Endothelial cell of umbilical vein (primary cell): ENCODE measurements around the gene SLC22A4. TPM values are rescaled to one million over a fixed set of nuclear protein-coding genes. Genes with fewer than 3 reads are reported as not detected.

ENCODE experiments used
- BruUV-seq: library from RNA; stranded (reverse); fragments of 400-500 nt; replicated peaks from 2 replicates; lab custom pipeline; 2021; lab: Mats Ljungman, UMichigan
- CTCF ChIA-PET: fragments of 300-600, 350-600 bp; sonication (Branson Sonifier 250); formaldehyde crosslinking; loops from one replicate; lab custom pipeline; 2021; ENCODE audit warnings: antibody characterized with exemption, inconsistent platforms; lab: Charles Lee
- POLR2A ChIA-PET: fragments of 300-600, 350-600 bp; sonication (Branson Sonifier 250); formaldehyde crosslinking; loops from one replicate; lab custom pipeline; 2021; ENCODE audit warnings: antibody characterized with exemption, inconsistent platforms; lab: Charles Lee
- DNase-seq: peaks from one replicate; pipeline ENCODE4 v3.0.0-alpha.2; 2011; ENCODE audit warnings: low read depth, low spot score
- FAIRE-seq: peaks from 2 replicates; lab custom pipeline; 2011; peaks lifted over from hg19 to GRCh38; lab: Jason Lieb, UNC
- H2AFZ ChIP-seq: 2 replicates; pipeline ENCODE4 v1.6.0; 2012; ENCODE audit warnings: low read depth, low read length, control low read depth, inconsistent platforms
- H3K27ac ChIP-seq: 2 replicates; pipeline ENCODE4 v1.5.1; 2011; ENCODE audit warnings: low read depth, mild to moderate bottlenecking, control low read depth, low read length, moderate library complexity; ENCODE audit not compliant: insufficient read depth
- H3K27me3 ChIP-seq, 2 experiments: 2 replicates each; pipeline versions ENCODE4 v1.6.0 to v1.6.1; 2011; ENCODE audit warnings: low read length in 2 of 2, mixed read lengths in 1 of 2; ENCODE audit not compliant: control insufficient read depth in 2 of 2, insufficient read depth in 2 of 2
- H3K36me3 ChIP-seq, 2 experiments: 2 replicates in 1 of 2; 3 replicates in 1 of 2; pipeline ENCODE4 v1.5.1; 2011; ENCODE audit warnings: low read length in 2 of 2, mild to moderate bottlenecking in 1 of 2, moderate library complexity in 1 of 2; ENCODE audit not compliant: control insufficient read depth in 2 of 2, insufficient read depth in 2 of 2; ENCODE audit errors: extremely low read depth in 1 of 2
- H3K4me1 ChIP-seq: 3 replicates; pipeline ENCODE4 v1.5.1; 2011; ENCODE audit warnings: mild to moderate bottlenecking, low read length; ENCODE audit not compliant: control insufficient read depth, insufficient read depth; ENCODE audit errors: extremely low read depth
- H3K4me2 ChIP-seq: 2 replicates; pipeline ENCODE4 v1.6.1; 2011; ENCODE audit warnings: low read length, control low read depth, mixed read lengths; ENCODE audit not compliant: insufficient read depth
- H3K4me3 ChIP-seq, 3 experiments: fragments of 200-600 bp in 1 of 3; sonication (generic), shearing (Covaris generic) in 1 of 3; replicated peaks in 1 of 3; 2 replicates each; pipeline ENCODE4 v1.5.1; 2011 to 2016; ENCODE audit warnings: control low read depth in 3 of 3, low read length in 3 of 3, mild to moderate bottlenecking in 2 of 3, inconsistent platforms in 1 of 3, low read depth in 1 of 3, moderate library complexity in 1 of 3; ENCODE audit not compliant: insufficient read depth in 1 of 3
- H3K79me2 ChIP-seq: 2 replicates; pipeline ENCODE4 v1.6.0; 2012; ENCODE audit warnings: low read length, inconsistent platforms; ENCODE audit not compliant: control insufficient read depth, insufficient read depth
- H3K9ac ChIP-seq: replicated peaks from 2 replicates; pipeline ENCODE3; 2011; ENCODE audit warnings: low read length, control low read depth; ENCODE audit not compliant: insufficient read depth; ENCODE audit errors: extremely low read depth
- H3K9me1 ChIP-seq: replicated peaks from 3 replicates; pipeline ENCODE4 v1.6.0; 2011; ENCODE audit warnings: mild to moderate bottlenecking, low read length; ENCODE audit not compliant: control insufficient read depth, insufficient read depth; ENCODE audit errors: extremely low read depth
- H3K9me3 ChIP-seq: replicated peaks from 2 replicates; pipeline ENCODE4 v1.5.1; 2012; ENCODE audit warnings: low read length, inconsistent platforms; ENCODE audit not compliant: control insufficient read depth, insufficient read depth
- H4K20me1 ChIP-seq: replicated peaks from 2 replicates; pipeline ENCODE3; 2011; ENCODE audit warnings: mild to moderate bottlenecking, low read length; ENCODE audit not compliant: control insufficient read depth, insufficient read depth; ENCODE audit errors: extremely low read depth
- EZH2 ChIP-seq: IDR thresholded peaks from 2 replicates; pipeline ENCODE4 v1.6.1; 2012; ENCODE audit warnings: borderline replicate concordance, low read depth, mild to moderate bottlenecking, moderate library complexity, low read length, inconsistent platforms; ENCODE audit not compliant: severe bottlenecking
- FOS ChIP-seq: IDR thresholded peaks from 2 replicates; pipeline ENCODE4 v1.6.1; 2011; ENCODE audit warnings: mild to moderate bottlenecking, low read length, moderate library complexity, borderline replicate concordance; ENCODE audit not compliant: insufficient read depth
- GATA2 ChIP-seq: IDR thresholded peaks from 2 replicates; pipeline ENCODE4 v1.7.0; 2011; ENCODE audit warnings: low read depth, mild to moderate bottlenecking, moderate library complexity, mixed read lengths, low read length; ENCODE audit not compliant: insufficient read length, insufficient read depth
- MYC ChIP-seq: IDR thresholded peaks from one replicate; pipeline ENCODE4 v1.6.1; 2011; ENCODE audit warnings: mild to moderate bottlenecking, low read depth, low read length
- POLR2A ChIP-seq: IDR thresholded peaks from 2 replicates; pipeline ENCODE4 v1.6.1; 2012; ENCODE audit warnings: low read depth, mild to moderate bottlenecking, control low read depth, low read length
- dilution Hi-C: fragments of 300-500 bp; cut with MboI; formaldehyde crosslinking; loops from one replicate; pipeline ENCODE4 v1.15.0; 2019; ENCODE audit warnings: low sequenced_read_pairs; ENCODE audit not compliant: extremely low pct_ligation_motif_present
- intact Hi-C: fragments of 100-400 bp; cut with micrococcal nuclease; formaldehyde crosslinking; loops from one replicate; pipeline ENCODE4 v1.10.0; 2022
- polyA plus RNA-seq, 4 experiments: library from polyadenylated mRNA; depleted of rRNA in 3 of 4; stranded (reverse) in 3 of 4; unstranded in 1 of 4; fragments of >200 nt; gene quantifications; 2 replicates each; pipeline versions ENCODE4 v1.2.1 to v1.2.3, GENCODE V29; 2011 to 2012; ENCODE audit warnings: missing spikeins in 1 of 4
- total RNA-seq: library from RNA; stranded (reverse); gene quantifications from 2 replicates; pipeline ENCODE4 v1.2.3, GENCODE V29; 2021
- TF ChIP-seq, protein P1 (sequence below), 2 donors: IDR thresholded peaks; 1 replicate in 1 of 2; 2 replicates in 1 of 2; pipeline ENCODE4 v1.5.1; 2011; ENCODE audit warnings: low read length in 2 of 2, mild to moderate bottlenecking in 2 of 2, moderate library complexity in 2 of 2, control low read depth in 1 of 2, inconsistent platforms in 1 of 2, low read depth in 1 of 2; ENCODE audit not compliant: insufficient read depth in 1 of 2; ENCODE audit errors: extremely low read depth in 1 of 2
- TF ChIP-seq, protein P2 (sequence below): IDR thresholded peaks from 2 replicates; pipeline ENCODE4 v1.6.1; 2011; ENCODE audit not compliant: insufficient read depth, insufficient read length

SLC22A4 gene
- total and polyA plus RNA-seq, 2 donors (not counting 3 experiments of a cell fraction or from before 2014, with no cell fraction given): 4.9 to 6.9 TPM

DNA sequence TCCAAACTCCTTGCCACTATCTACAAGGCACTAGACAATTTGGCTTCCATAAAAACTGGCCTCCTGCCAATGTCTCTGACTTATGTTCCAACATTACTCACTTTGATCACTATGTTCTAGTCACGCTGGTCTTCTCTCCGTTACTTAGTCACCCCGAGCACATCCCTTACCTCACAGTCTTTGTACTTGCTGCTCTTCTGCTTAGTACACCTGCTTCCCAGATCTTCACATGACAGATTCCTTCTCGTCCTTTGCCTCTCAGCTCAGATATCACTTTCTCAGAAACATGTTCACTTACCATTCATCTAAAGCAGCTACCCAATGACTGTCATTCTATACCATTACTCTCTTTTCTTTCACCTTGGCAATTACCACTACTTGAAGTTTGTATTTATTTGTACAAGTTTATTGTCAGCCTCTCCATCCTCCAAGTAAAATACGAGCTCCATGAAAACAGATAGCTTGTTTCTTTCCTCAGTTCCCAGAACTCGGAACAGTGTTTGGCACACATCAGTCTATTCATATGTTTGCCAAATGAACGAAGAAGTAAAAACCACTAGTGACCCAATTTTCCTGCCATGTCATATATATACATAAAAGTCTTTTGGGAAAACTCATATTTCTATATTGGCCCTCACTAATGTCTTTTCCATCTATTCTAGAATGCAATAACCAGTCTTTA is 69.4 kb downstream of the SLC22A4 start:
- intact Hi-C loops: no loop called here
- ChIA-PET POLR2A (no interaction called here), CTCF (interaction anchor here (1.1 to 1.8 kb wide), 2 partner anchors 91 to 125 kb away, joined by 3 to 5 read pairs; no protein-coding TSS in a partner anchor)
- H3K9me3 ChIP-seq: no peaks in the 10 kb centered on the region
- H3K79me2 ChIP-seq: no peaks in the 10 kb centered on the region
- no TSS peak for BruUV-seq
- H3K36me3 ChIP-seq: no peaks in the 10 kb centered on the region
- no peak overlapping the region for H2AFZ ChIP-seq
- H3K4me2 ChIP-seq: no peak overlapping the region
- dilution Hi-C loops: no loop called here
- TF ChIP-seq, protein P1, sequence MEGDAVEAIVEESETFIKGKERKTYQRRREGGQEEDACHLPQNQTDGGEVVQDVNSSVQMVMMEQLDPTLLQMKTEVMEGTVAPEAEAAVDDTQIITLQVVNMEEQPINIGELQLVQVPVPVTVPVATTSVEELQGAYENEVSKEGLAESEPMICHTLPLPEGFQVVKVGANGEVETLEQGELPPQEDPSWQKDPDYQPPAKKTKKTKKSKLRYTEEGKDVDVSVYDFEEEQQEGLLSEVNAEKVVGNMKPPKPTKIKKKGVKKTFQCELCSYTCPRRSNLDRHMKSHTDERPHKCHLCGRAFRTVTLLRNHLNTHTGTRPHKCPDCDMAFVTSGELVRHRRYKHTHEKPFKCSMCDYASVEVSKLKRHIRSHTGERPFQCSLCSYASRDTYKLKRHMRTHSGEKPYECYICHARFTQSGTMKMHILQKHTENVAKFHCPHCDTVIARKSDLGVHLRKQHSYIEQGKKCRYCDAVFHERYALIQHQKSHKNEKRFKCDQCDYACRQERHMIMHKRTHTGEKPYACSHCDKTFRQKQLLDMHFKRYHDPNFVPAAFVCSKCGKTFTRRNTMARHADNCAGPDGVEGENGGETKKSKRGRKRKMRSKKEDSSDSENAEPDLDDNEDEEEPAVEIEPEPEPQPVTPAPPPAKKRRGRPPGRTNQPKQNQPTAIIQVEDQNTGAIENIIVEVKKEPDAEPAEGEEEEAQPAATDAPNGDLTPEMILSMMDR (IDR thresholded peaks at IDR 0.05; ENCODE audit: extremely low read depth in 1 of 2, insufficient read depth in 1 of 2, low read depth in 1 of 2, low read length in 2 of 2): no peak
- TF ChIP-seq MYC: no peak
- TF ChIP-seq EZH2: no peak
- TF ChIP-seq FOS: no peak
- no peak for TF ChIP-seq POLR2A
- no peak for TF ChIP-seq GATA2
- TF ChIP-seq, protein P2, sequence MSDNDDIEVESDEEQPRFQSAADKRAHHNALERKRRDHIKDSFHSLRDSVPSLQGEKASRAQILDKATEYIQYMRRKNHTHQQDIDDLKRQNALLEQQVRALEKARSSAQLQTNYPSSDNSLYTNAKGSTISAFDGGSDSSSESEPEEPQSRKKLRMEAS: no peak
- H3K4me1 ChIP-seq: no peaks in the 10 kb centered on the region
- no peaks in the 10 kb centered on the region for H4K20me1 ChIP-seq
- H3K27me3 ChIP-seq: no peaks in the 10 kb centered on the region
- no peak overlapping the region for H3K4me3 ChIP-seq
- H3K27ac ChIP-seq: no peak overlapping the region
- DNase-seq (peak; percentile 50), FAIRE-seq (peak; percentile 33)
- H3K9ac ChIP-seq: no peak overlapping the region
- no peaks in the 10 kb centered on the region for H3K9me1 ChIP-seq
